Natural killer cell (primary cell): ENCODE measurements around the gene DOCK9. TPM values are rescaled to one million over a fixed set of nuclear protein-coding genes. Genes with fewer than 3 reads are reported as not detected.

Source experiments
- ATAC-seq, 3 donors: fragments of 150-1000 bp in 2 of 3; fragments of 200-7000 bp in 1 of 3; cut with Tn5 transposase; 1 replicate in 1 of 3; 2 replicates in 2 of 3; pipeline ENCODE4 v1.10.0; 2021; ENCODE audit warnings: mild to moderate bottlenecking in 2 of 3, moderate library complexity in 2 of 3
- DNase-seq, 2 donors: peaks; one replicate each; pipeline versions ENCODE4 v3.0.0 to v3.0.0-alpha.2; 2013 to 2021; ENCODE audit warnings: mixed read lengths in 1 of 2
- H3K27ac ChIP-seq: one replicate; pipeline ENCODE4 v1.5.1; 2013; ENCODE audit warnings: mild to moderate bottlenecking, low read length
- H3K27me3 ChIP-seq: one replicate; pipeline ENCODE4 v1.6.1; 2013; ENCODE audit warnings: low read length; ENCODE audit not compliant: control insufficient read depth, insufficient read depth
- H3K36me3 ChIP-seq: one replicate; pipeline ENCODE4 v1.6.1; 2013; ENCODE audit warnings: low read length; ENCODE audit not compliant: control insufficient read depth, insufficient read depth
- H3K4me1 ChIP-seq: one replicate; pipeline ENCODE4 v1.6.1; 2013; ENCODE audit warnings: low read length; ENCODE audit not compliant: control insufficient read depth, insufficient read depth
- H3K4me3 ChIP-seq: one replicate; pipeline ENCODE4 v1.5.1; 2013; ENCODE audit warnings: low read length
- H3K9me3 ChIP-seq: one replicate; pipeline ENCODE4 v1.6.1; 2013; ENCODE audit warnings: low read length; ENCODE audit not compliant: control insufficient read depth, insufficient read depth
- H3K27ac Mint-ChIP-seq, 2 donors: one replicate each; pipeline ENCODE4 v1.8.0; 2022; ENCODE audit warnings: mild to moderate bottlenecking in 2 of 2, mixed read lengths in 2 of 2, moderate library complexity in 1 of 2
- H3K27me3 Mint-ChIP-seq, 2 donors: one replicate each; pipeline ENCODE4 v1.8.0; 2022; ENCODE audit warnings: low read depth in 2 of 2, mixed read lengths in 2 of 2
- H3K36me3 Mint-ChIP-seq: one replicate; pipeline ENCODE4 v1.8.0; 2022; ENCODE audit warnings: mixed read lengths
- H3K4me1 Mint-ChIP-seq, 2 donors: one replicate each; pipeline ENCODE4 v1.8.0; 2022; ENCODE audit warnings: mixed read lengths in 2 of 2
- H3K4me3 Mint-ChIP-seq: one replicate; pipeline ENCODE4 v1.8.0; 2022; ENCODE audit warnings: mild to moderate bottlenecking, moderate library complexity, mixed read lengths
- H3K9me3 Mint-ChIP-seq, 2 donors: one replicate each; pipeline ENCODE4 v1.8.0; 2022; ENCODE audit warnings: mixed read lengths in 2 of 2
- CTCF ChIP-seq: fragments of 200-600 bp; IDR thresholded peaks from one replicate; pipeline ENCODE4 v1.8.0; 2022; ENCODE audit warnings: antibody characterized with exemption
- WGBS: methylation state at CpG from one replicate; pipeline ENCODE4 v1.1.7; 2013; ENCODE audit warnings: missing lambda C conversion rate; ENCODE audit not compliant: insufficient coverage; 5-methylcytosine and 5-hydroxymethylcytosine counted together
- intact Hi-C: fragments of 100-400 bp; cut with micrococcal nuclease; formaldehyde crosslinking; loops from one replicate; pipeline ENCODE4 v1.14.2; 2022
- total RNA-seq, 4 donors: library from RNA; stranded (reverse); fragments of 120-200 nt in 1 of 4; gene quantifications; one replicate each; pipeline versions ENCODE4 v1.2.3 to v1.2.4, GENCODE V29; 2013 to 2022

DOCK9 gene
- total RNA-seq, 3 donors from 2014 or later (not counting 1 experiment from before 2014, with no cell fraction given): 31.5 to 42.5 (median 40.9) TPM

- no peaks in the 10 kb centered on the region for H3K9me3 ChIP-seq
- Mint-ChIP-seq H3K36me3 (no peaks in the 10 kb centered on the region), H3K27me3 (no peaks in the 10 kb centered on the region), H3K4me1 (peaks cover 8 to 10% of the 10 kb centered on the region in 2 donors), H3K27ac (no peak overlapping the region), H3K4me3 (no peak overlapping the region), H3K9me3 (no peaks in the 10 kb centered on the region)
- H3K4me3 ChIP-seq: no peak overlapping the region
- no peak overlapping the region for H3K27ac ChIP-seq
- H3K36me3 ChIP-seq: peaks cover 8% of the 10 kb centered on the region
- DNase-seq (no peak), ATAC-seq (no peak)
- intact Hi-C loops: no loop called here
- peaks cover 5% of the 10 kb centered on the region for H3K4me1 ChIP-seq
- 100% methylated on average over 3 of the region's 3 CpGs for WGBS
- TF ChIP-seq CTCF: no peak
- H3K27me3 ChIP-seq: no peaks in the 10 kb centered on the region
Measured at GRCh38 chr13:98909016-98909415, 68.8 kb downstream of the DOCK9 start.

GRCh38 chr13:98906746-98907502, 70.9 kb downstream of the DOCK9 start:
- Histone ChIP-seq H3K36me3 (peaks cover 15% of the 10 kb centered on the region), H3K4me3 (no peak overlapping the region), H3K4me1 (peaks cover 5% of the 10 kb centered on the region), H3K9me3 (no peaks in the 10 kb centered on the region), H3K27me3 (no peaks in the 10 kb centered on the region), H3K27ac (no peak overlapping the region)
- H3K4me3 Mint-ChIP-seq: no peak overlapping the region
- DNase-seq (no peak), ATAC-seq (no peak)
- no peak overlapping the region for H3K27ac Mint-ChIP-seq
- intact Hi-C loops: no loop called here
- no peak for TF ChIP-seq CTCF
- H3K9me3 Mint-ChIP-seq: no peaks in the 10 kb centered on the region
- WGBS: 95% methylated on average over 7 of the region's 8 CpGs
- peaks cover 8 to 10% of the 10 kb centered on the region in 2 donors for H3K4me1 Mint-ChIP-seq
- no peaks in the 10 kb centered on the region for H3K36me3 Mint-ChIP-seq
- H3K27me3 Mint-ChIP-seq: no peaks in the 10 kb centered on the region

- peaks cover 3% of the 10 kb centered on the region for H3K36me3 Mint-ChIP-seq
- ATAC-seq: no peak
- no peak overlapping the region for H3K27ac Mint-ChIP-seq
Measured at GRCh38 chr13:98905199-98905598, 72.7 kb downstream of the DOCK9 start.

More at GRCh38 chr13:98905199-98905598, 72.7 kb downstream of the DOCK9 start:
- Mint-ChIP-seq H3K27me3 (no peaks in the 10 kb centered on the region), H3K4me1 (no peaks in the 10 kb centered on the region), H3K4me3 (no peak overlapping the region), H3K9me3 (no peaks in the 10 kb centered on the region)
- no peak for DNase-seq
- Histone ChIP-seq H3K36me3 (peaks cover 28% of the 10 kb centered on the region), H3K27ac (no peak overlapping the region), H3K4me3 (no peak overlapping the region), H3K9me3 (no peaks in the 10 kb centered on the region), H3K27me3 (no peaks in the 10 kb centered on the region), H3K4me1 (no peaks in the 10 kb centered on the region)
- TF ChIP-seq CTCF: no peak
- intact Hi-C loops: no loop called here
- 89% methylated on average over 2 of the region's 2 CpGs for WGBS
